ENCODE measurements around the gene NOS1AP.
A peak's percentile ranks its signal among the peaks of the same experiment; 100 is the strongest.

Gene NOS1AP

DNA sequence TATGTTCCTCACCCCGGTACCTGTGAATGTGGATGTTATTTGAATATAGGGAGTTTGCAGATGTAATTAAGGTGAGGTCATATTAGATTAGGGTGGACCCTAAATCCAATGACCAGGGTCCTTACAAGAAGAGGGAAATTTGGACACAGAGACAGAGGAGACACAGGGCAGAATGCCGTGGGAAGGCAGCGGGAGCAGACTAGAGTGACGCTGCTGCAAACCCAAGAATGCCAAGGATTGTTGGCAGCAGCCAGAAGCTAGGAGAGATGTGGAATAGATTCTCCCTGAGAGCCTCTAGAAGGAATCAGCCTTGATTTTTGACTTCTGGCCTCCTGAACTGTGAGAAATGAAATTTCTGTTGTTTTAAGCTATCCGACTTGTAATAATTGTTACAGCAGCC is 253.5 kb downstream of the NOS1AP start:
- Histone ChIP-seq H4K20me1 (ENCODE audit: insufficient read depth, low read length, poor library complexity, severe bottlenecking) (no peaks in the 10 kb centered on the region), H3F3A (ENCODE audit: low read depth) (no peaks in the 10 kb centered on the region), H3K4me1 (ENCODE audit: insufficient read depth, low read length, poor library complexity, severe bottlenecking) (peaks cover 10% of the 10 kb centered on the region), H3K4me3 (ENCODE audit: low read length, poor library complexity, severe bottlenecking) (no peak overlapping the region), H3K9ac (ENCODE audit: low read depth, low read length, poor library complexity, severe bottlenecking) (no peak overlapping the region), H3K36me3 (ENCODE audit: insufficient read depth, low read length) (no peaks in the 10 kb centered on the region), H2AFZ (ENCODE audit: low read length) (no peak overlapping the region), H3K27me3 (ENCODE audit: insufficient read depth, low read length, poor library complexity, severe bottlenecking) (no peaks in the 10 kb centered on the region), H3K79me2 (ENCODE audit: insufficient read depth, low read length) (no peaks in the 10 kb centered on the region), H3K4me2 (ENCODE audit: low read depth, low read length, poor library complexity, severe bottlenecking) (no peak overlapping the region), H3K9me2 (replicated peaks; ENCODE audit: low read depth, low read length) (no peaks in the 10 kb centered on the region), H3K9me3 (ENCODE audit: insufficient read depth, low read depth, low read length) (no peaks in the 10 kb centered on the region)
- TF ChIP-seq, protein P1, sequence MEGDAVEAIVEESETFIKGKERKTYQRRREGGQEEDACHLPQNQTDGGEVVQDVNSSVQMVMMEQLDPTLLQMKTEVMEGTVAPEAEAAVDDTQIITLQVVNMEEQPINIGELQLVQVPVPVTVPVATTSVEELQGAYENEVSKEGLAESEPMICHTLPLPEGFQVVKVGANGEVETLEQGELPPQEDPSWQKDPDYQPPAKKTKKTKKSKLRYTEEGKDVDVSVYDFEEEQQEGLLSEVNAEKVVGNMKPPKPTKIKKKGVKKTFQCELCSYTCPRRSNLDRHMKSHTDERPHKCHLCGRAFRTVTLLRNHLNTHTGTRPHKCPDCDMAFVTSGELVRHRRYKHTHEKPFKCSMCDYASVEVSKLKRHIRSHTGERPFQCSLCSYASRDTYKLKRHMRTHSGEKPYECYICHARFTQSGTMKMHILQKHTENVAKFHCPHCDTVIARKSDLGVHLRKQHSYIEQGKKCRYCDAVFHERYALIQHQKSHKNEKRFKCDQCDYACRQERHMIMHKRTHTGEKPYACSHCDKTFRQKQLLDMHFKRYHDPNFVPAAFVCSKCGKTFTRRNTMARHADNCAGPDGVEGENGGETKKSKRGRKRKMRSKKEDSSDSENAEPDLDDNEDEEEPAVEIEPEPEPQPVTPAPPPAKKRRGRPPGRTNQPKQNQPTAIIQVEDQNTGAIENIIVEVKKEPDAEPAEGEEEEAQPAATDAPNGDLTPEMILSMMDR (conservative IDR thresholded peaks at IDR 0.05; ENCODE audit: low read length), result no peak
- no peak for TF ChIP-seq EZH2phosphoT487 (IDR thresholded peaks at IDR 0.05; ENCODE audit: borderline replicate concordance)

DNA sequence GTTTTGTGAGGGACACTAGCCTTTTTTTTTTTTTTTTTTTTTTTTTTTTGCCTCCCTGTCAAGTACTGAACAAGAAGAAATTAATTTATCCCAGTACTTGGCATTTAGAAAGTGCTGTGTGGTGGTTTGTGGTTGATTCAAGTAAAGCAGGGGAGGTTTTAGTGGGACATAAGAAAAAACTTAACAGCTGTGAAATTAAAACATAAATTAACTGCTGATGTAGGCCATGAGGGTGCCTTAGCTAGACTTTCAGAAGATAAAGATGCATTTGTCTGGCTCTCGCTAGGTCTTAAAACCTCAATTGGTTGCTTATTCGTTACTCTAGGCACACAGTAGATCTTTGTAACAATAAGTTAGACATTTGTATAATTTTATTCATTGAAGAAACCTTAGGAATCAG is 254.9 kb downstream of the NOS1AP start:
- Histone ChIP-seq H3K9me2 (replicated peaks; ENCODE audit: low read depth, low read length) (no peaks in the 10 kb centered on the region), H2AFZ (ENCODE audit: low read length) (no peak overlapping the region), H3K36me3 (ENCODE audit: insufficient read depth, low read length) (no peaks in the 10 kb centered on the region), H3K4me2 (ENCODE audit: low read depth, low read length, poor library complexity, severe bottlenecking) (peak overlapping the region; percentile 7), H3K79me2 (ENCODE audit: insufficient read depth, low read length) (no peaks in the 10 kb centered on the region), H3K27me3 (ENCODE audit: insufficient read depth, low read length, poor library complexity, severe bottlenecking) (no peaks in the 10 kb centered on the region), H3K9ac (ENCODE audit: low read depth, low read length, poor library complexity, severe bottlenecking) (no peak overlapping the region), H3K9me3 (ENCODE audit: insufficient read depth, low read depth, low read length) (no peaks in the 10 kb centered on the region), H4K20me1 (ENCODE audit: insufficient read depth, low read length, poor library complexity, severe bottlenecking) (no peaks in the 10 kb centered on the region), H3K4me3 (ENCODE audit: low read length, poor library complexity, severe bottlenecking) (no peak overlapping the region), H3F3A (ENCODE audit: low read depth) (no peaks in the 10 kb centered on the region), H3K4me1 (ENCODE audit: insufficient read depth, low read length, poor library complexity, severe bottlenecking) (peaks cover 9% of the 10 kb centered on the region)
- TF ChIP-seq EZH2phosphoT487 (IDR thresholded peaks at IDR 0.05; ENCODE audit: borderline replicate concordance), result no peak
- TF ChIP-seq, protein P1 (conservative IDR thresholded peaks at IDR 0.05; ENCODE audit: low read length), result no peak

DNA sequence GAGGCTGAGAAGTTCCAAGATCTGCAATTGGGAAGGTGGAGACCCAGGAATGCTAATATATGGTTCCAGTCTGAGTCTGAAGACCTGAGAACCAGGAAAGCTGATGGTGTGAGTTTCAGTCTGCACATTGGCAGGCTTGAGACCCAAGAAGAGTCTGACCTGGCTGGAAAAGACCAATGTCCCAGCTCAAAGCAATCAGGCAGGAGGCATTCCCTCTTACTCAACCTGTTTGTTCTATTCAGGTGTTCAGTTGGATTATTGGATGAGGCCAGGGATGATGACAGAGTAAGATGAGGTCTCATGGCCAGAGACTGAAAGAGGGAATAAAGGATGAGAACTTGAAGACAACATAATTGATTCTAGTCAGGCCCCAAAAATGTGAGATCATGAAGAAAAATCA is 257.1 kb downstream of the NOS1AP start:
- Histone ChIP-seq H2AFZ (ENCODE audit: low read length) (no peak overlapping the region), H3K9me2 (replicated peaks; ENCODE audit: low read depth, low read length) (no peaks in the 10 kb centered on the region), H3F3A (ENCODE audit: low read depth) (no peaks in the 10 kb centered on the region), H3K27me3 (ENCODE audit: insufficient read depth, low read length, poor library complexity, severe bottlenecking) (no peaks in the 10 kb centered on the region), H3K36me3 (ENCODE audit: insufficient read depth, low read length) (no peaks in the 10 kb centered on the region), H4K20me1 (ENCODE audit: insufficient read depth, low read length, poor library complexity, severe bottlenecking) (no peaks in the 10 kb centered on the region), H3K4me2 (ENCODE audit: low read depth, low read length, poor library complexity, severe bottlenecking) (no peak overlapping the region), H3K79me2 (ENCODE audit: insufficient read depth, low read length) (no peaks in the 10 kb centered on the region), H3K4me1 (ENCODE audit: insufficient read depth, low read length, poor library complexity, severe bottlenecking) (peaks cover 9% of the 10 kb centered on the region), H3K9me3 (ENCODE audit: insufficient read depth, low read depth, low read length) (no peaks in the 10 kb centered on the region), H3K4me3 (ENCODE audit: low read length, poor library complexity, severe bottlenecking) (no peak overlapping the region), H3K9ac (ENCODE audit: low read depth, low read length, poor library complexity, severe bottlenecking) (no peak overlapping the region)
- no peak for TF ChIP-seq EZH2phosphoT487 (IDR thresholded peaks at IDR 0.05; ENCODE audit: borderline replicate concordance)
- TF ChIP-seq, protein P1 (conservative IDR thresholded peaks at IDR 0.05; ENCODE audit: low read length), result no peak
